Trophoblast cell (in vitro differentiated cells and primary cell): ENCODE results near the gene YPEL4.

Experiments
- DNase-seq, 2 donors: peaks; one replicate each; pipeline ENCODE4 v3.0.0-alpha.2; 2016
- H2AFZ ChIP-seq: 2 replicates; pipeline ENCODE4 v1.6.1; 2013; ENCODE audit warnings: low read length, moderate library complexity, mild to moderate bottlenecking; ENCODE audit not compliant: insufficient read depth, poor library complexity
- H2AK5ac ChIP-seq: 2 replicates; pipeline ENCODE4 v1.6.1; 2013; ENCODE audit warnings: mild to moderate bottlenecking, low read length
- H2BK120ac ChIP-seq: 2 replicates; pipeline ENCODE4 v1.6.1; 2013; ENCODE audit warnings: low read length, mild to moderate bottlenecking, moderate library complexity; ENCODE audit not compliant: insufficient read depth, poor library complexity
- H2BK12ac ChIP-seq: 2 replicates; pipeline ENCODE4 v1.6.1; 2013; ENCODE audit warnings: mild to moderate bottlenecking, low read length, moderate library complexity
- H2BK5ac ChIP-seq: 2 replicates; pipeline ENCODE4 v1.6.1; 2013; ENCODE audit warnings: low read length, low read depth, moderate library complexity, mild to moderate bottlenecking; ENCODE audit not compliant: poor library complexity
- H3K14ac ChIP-seq: 2 replicates; pipeline ENCODE4 v1.6.1; 2013; ENCODE audit warnings: mild to moderate bottlenecking, low read length
- H3K18ac ChIP-seq: 2 replicates; pipeline ENCODE4 v1.6.1; 2013; ENCODE audit warnings: mild to moderate bottlenecking, low read length
- H3K23ac ChIP-seq: 2 replicates; pipeline ENCODE4 v1.6.1; 2013; ENCODE audit warnings: low read length
- H3K27ac ChIP-seq: 2 replicates; pipeline ENCODE4 v1.5.1; 2013; ENCODE audit warnings: low read depth, mild to moderate bottlenecking, inconsistent platforms, low read length, moderate library complexity
- H3K27me3 ChIP-seq: 2 replicates; pipeline ENCODE4 v1.6.1; 2013; ENCODE audit warnings: inconsistent platforms, mild to moderate bottlenecking, low read length, moderate library complexity; ENCODE audit not compliant: insufficient read depth
- H3K36me3 ChIP-seq, 2 experiments: 1 replicate in 1 of 2; 2 replicates in 1 of 2; pipeline ENCODE4 v1.6.1; 2013; ENCODE audit warnings: low read length in 2 of 2, mild to moderate bottlenecking in 2 of 2, moderate library complexity in 1 of 2; ENCODE audit not compliant: insufficient read depth in 2 of 2, control insufficient read depth in 1 of 2
- H3K4ac ChIP-seq: 2 replicates; pipeline ENCODE4 v1.6.1; 2013; ENCODE audit warnings: low read depth, mild to moderate bottlenecking, low read length, moderate library complexity
- H3K4me1 ChIP-seq, 2 experiments: 1 replicate in 1 of 2; 2 replicates in 1 of 2; pipeline ENCODE4 v1.6.1; 2013; ENCODE audit warnings: low read length in 2 of 2, mild to moderate bottlenecking in 2 of 2, moderate library complexity in 1 of 2; ENCODE audit not compliant: insufficient read depth in 2 of 2, control insufficient read depth in 1 of 2
- H3K4me2 ChIP-seq: 2 replicates; pipeline ENCODE4 v1.6.1; 2013; ENCODE audit warnings: inconsistent platforms, mild to moderate bottlenecking, low read length, moderate library complexity
- H3K4me3 ChIP-seq: 2 replicates; pipeline ENCODE4 v1.5.1; 2013; ENCODE audit warnings: mild to moderate bottlenecking, low read depth, low read length, inconsistent platforms
- H3K79me1 ChIP-seq: one replicate; pipeline ENCODE4 v1.6.1; 2013; ENCODE audit warnings: low read length
- H3K79me2 ChIP-seq: 2 replicates; pipeline ENCODE4 v1.6.1; 2013; ENCODE audit warnings: low read length, mild to moderate bottlenecking; ENCODE audit not compliant: control insufficient read depth, insufficient read depth, poor library complexity
- H3K9ac ChIP-seq: 2 replicates; pipeline ENCODE4 v1.6.1; 2013; ENCODE audit warnings: mild to moderate bottlenecking, low read length
- H3K9me3 ChIP-seq: 2 replicates; pipeline ENCODE4 v1.6.1; 2013; ENCODE audit warnings: low read depth, mild to moderate bottlenecking, control low read depth, inconsistent platforms, low read length; ENCODE audit not compliant: insufficient read depth
- H4K12ac ChIP-seq: 2 replicates; pipeline ENCODE4 v1.6.1; 2013; ENCODE audit warnings: low read depth, mild to moderate bottlenecking, low read length, moderate library complexity
- H4K8ac ChIP-seq: 2 replicates; pipeline ENCODE4 v1.6.1; 2013; ENCODE audit warnings: low read depth, mild to moderate bottlenecking, low read length, moderate library complexity
- H4K91ac ChIP-seq: one replicate; pipeline ENCODE4 v1.6.1; 2013; ENCODE audit warnings: low read depth, mild to moderate bottlenecking, low read length, moderate library complexity
- WGBS: extraction: QIAGEN DNeasy Blood & Tissue Kit; methylation state at CpG from one replicate; pipeline ENCODE4 v1.1.7; 2013; ENCODE audit warnings: missing lambda C conversion rate; ENCODE audit not compliant: insufficient read length, insufficient coverage; ENCODE audit errors: extremely low coverage; 5-methylcytosine and 5-hydroxymethylcytosine counted together

YPEL4 gene

GRCh38 chr11:57662893-57663292 lies 13.2 kb upstream of the YPEL4 start:
- H2BK12ac ChIP-seq: no peak overlapping the region
- H2AFZ ChIP-seq: no peak overlapping the region
- H3K23ac ChIP-seq: no peak overlapping the region
- no peak overlapping the region for H3K27ac ChIP-seq
- H2AK5ac ChIP-seq: no peak overlapping the region
- peaks cover 8% of the 10 kb centered on the region for H3K79me1 ChIP-seq
- no peak overlapping the region for H4K12ac ChIP-seq
- H3K18ac ChIP-seq: no peak overlapping the region
- H3K4me3 ChIP-seq: no peak overlapping the region
- no peak overlapping the region for H3K4ac ChIP-seq
- H3K36me3 ChIP-seq: peaks cover 17 to 21% of the 10 kb centered on the region in 2 experiments
- H3K27me3 ChIP-seq: no peaks in the 10 kb centered on the region
- H3K79me2 ChIP-seq: peaks cover 5% of the 10 kb centered on the region
- no peak overlapping the region for H2BK120ac ChIP-seq
- H3K4me2 ChIP-seq: no peak overlapping the region
- no peak overlapping the region for H4K91ac ChIP-seq
- H3K9me3 ChIP-seq: no peaks in the 10 kb centered on the region
- no peak overlapping the region for H3K14ac ChIP-seq
- H2BK5ac ChIP-seq: no peak overlapping the region
- WGBS: no CpG with 5 or more reads among the region's 4 CpGs
- H4K8ac ChIP-seq: no peak overlapping the region
- peak; percentile 62 to 77 for DNase-seq
- no peaks in the 10 kb centered on the region for H3K4me1 ChIP-seq
- no peak overlapping the region for H3K9ac ChIP-seq

GRCh38 chr11:57659669-57660068 lies 10.0 kb upstream of the YPEL4 start:
- Histone ChIP-seq H2AFZ (no peak overlapping the region), H3K36me3 (peaks cover 17 to 21% of the 10 kb centered on the region in 2 experiments), H3K79me2 (peaks cover 2% of the 10 kb centered on the region), H3K4me1 (no peaks in the 10 kb centered on the region), H3K4me3 (no peak overlapping the region), H3K14ac (no peak overlapping the region), H3K27ac (no peak overlapping the region), H2BK5ac (no peak overlapping the region), H3K9ac (no peak overlapping the region), H2BK12ac (no peak overlapping the region), H4K91ac (no peak overlapping the region), H2AK5ac (no peak overlapping the region), H3K23ac (no peak overlapping the region), H3K9me3 (no peaks in the 10 kb centered on the region), H2BK120ac (no peak overlapping the region), H3K79me1 (peaks cover 2% of the 10 kb centered on the region), H3K4me2 (no peak overlapping the region), H3K27me3 (no peaks in the 10 kb centered on the region), H3K4ac (no peak overlapping the region), H3K18ac (peak overlapping the region; percentile 1), H4K12ac (no peak overlapping the region), H4K8ac (no peak overlapping the region)
- no CpG with 5 or more reads among the region's 14 CpGs for WGBS
- no peak for DNase-seq

GRCh38 chr11:57658023-57658361 lies 8.3 kb upstream of the YPEL4 start:
- no CpG with 5 or more reads among the region's 8 CpGs for WGBS
- Histone ChIP-seq H3K4ac (peak overlapping the region; percentile 57), H4K91ac (no peak overlapping the region), H3K27ac (no peak overlapping the region), H3K4me1 (no peaks in the 10 kb centered on the region), H3K9ac (peak overlapping the region; percentile 70), H3K79me1 (peaks cover 2% of the 10 kb centered on the region), H2BK12ac (no peak overlapping the region), H3K23ac (no peak overlapping the region), H4K12ac (no peak overlapping the region), H3K79me2 (peaks cover 2% of the 10 kb centered on the region), H2AFZ (no peak overlapping the region), H3K9me3 (no peaks in the 10 kb centered on the region), H3K4me2 (peak overlapping the region; percentile 98), H3K27me3 (no peaks in the 10 kb centered on the region), H3K18ac (no peak overlapping the region), H2AK5ac (no peak overlapping the region), H3K14ac (no peak overlapping the region), H3K36me3 (peaks cover 17 to 21% of the 10 kb centered on the region in 2 experiments), H2BK120ac (no peak overlapping the region), H4K8ac (peak overlapping the region; percentile 86), H3K4me3 (peak overlapping the region; percentile 85), H2BK5ac (no peak overlapping the region)
- DNase-seq: no peak

GRCh38 chr11:57657194-57658022 lies 7.7 kb upstream of the YPEL4 start, which contains the start of gene CLP1:
TSS of gene CLP1 (plus strand) at chr11:57657762. CDS start at chr11:57659477, 1,715 bp downstream.
- Histone ChIP-seq H3K27ac (peak within 1 kb of the TSS; percentile 63), H3K4me1 (no peaks in the 10 kb centered on the region), H3K27me3 (no peaks in the 10 kb centered on the region), H3K4me2 (peak within 1 kb of the TSS; percentile 98), H2BK5ac (peak within 1 kb of the TSS; percentile 80), H3K9me3 (no peaks in the 10 kb centered on the region), H3K9ac (peak within 1 kb of the TSS; percentile 70), H3K23ac (no peak within 1 kb of the TSS), H2BK120ac (peak within 1 kb of the TSS; percentile 13), H4K91ac (peak within 1 kb of the TSS; percentile 15), H3K79me1 (peaks cover 2% of the 10 kb centered on the region), H4K12ac (peak within 1 kb of the TSS; percentile 80), H4K8ac (peak within 1 kb of the TSS; percentile 95), H2AK5ac (no peak within 1 kb of the TSS), H3K36me3 (peaks cover 17 to 21% of the 10 kb centered on the region in 2 experiments), H3K18ac (peak within 1 kb of the TSS; percentile 83), H3K4me3 (peak within 1 kb of the TSS; percentile 85), H3K79me2 (peaks cover 2% of the 10 kb centered on the region), H3K14ac (peak within 1 kb of the TSS; percentile 86), H2BK12ac (no peak within 1 kb of the TSS), H3K4ac (peak within 1 kb of the TSS; percentile 57), H2AFZ (peak within 1 kb of the TSS; percentile 89)
- no CpG with 5 or more reads among the region's 45 CpGs for WGBS
- DNase-seq: peak; percentile 99 to 100
